ENCODE results near the gene RAB29.

DNA sequence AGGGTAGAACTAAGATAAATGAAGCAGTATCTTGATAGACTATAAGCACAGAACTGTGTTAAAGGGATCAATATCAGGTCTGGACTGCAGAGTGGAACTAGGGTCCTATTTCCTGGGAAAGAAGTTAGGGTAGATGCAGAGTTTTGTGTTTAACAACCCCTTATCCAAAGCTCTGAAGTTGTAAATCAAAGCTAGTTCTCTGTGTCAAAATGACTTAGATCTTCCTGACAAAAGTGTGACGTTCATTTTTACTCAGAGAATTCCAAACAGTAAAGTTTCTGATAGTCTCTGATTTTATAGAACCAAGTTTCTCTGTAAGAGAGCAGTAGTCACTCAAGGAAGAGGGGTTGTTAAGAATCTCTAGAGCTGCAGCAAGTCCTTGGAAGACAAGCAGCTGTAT is 33.6 kb downstream of the RAB29 start:
- TF ChIP-seq ZNF169 (tag by site-specific recombination; IDR thresholded peaks at IDR 0.05): no peak
- TF ChIP-seq, protein P1, sequence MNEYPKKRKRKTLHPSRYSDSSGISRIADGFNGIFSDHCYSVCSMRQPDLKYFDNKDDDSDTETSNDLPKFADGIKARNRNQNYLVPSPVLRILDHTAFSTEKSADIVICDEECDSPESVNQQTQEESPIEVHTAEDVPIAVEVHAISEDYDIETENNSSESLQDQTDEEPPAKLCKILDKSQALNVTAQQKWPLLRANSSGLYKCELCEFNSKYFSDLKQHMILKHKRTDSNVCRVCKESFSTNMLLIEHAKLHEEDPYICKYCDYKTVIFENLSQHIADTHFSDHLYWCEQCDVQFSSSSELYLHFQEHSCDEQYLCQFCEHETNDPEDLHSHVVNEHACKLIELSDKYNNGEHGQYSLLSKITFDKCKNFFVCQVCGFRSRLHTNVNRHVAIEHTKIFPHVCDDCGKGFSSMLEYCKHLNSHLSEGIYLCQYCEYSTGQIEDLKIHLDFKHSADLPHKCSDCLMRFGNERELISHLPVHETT (tag by site-specific recombination; IDR thresholded peaks at IDR 0.05): no peak
- TF ChIP-seq REST (tag by site-specific recombination; IDR thresholded peaks at IDR 0.05): no peak
- TF ChIP-seq, protein P2, sequence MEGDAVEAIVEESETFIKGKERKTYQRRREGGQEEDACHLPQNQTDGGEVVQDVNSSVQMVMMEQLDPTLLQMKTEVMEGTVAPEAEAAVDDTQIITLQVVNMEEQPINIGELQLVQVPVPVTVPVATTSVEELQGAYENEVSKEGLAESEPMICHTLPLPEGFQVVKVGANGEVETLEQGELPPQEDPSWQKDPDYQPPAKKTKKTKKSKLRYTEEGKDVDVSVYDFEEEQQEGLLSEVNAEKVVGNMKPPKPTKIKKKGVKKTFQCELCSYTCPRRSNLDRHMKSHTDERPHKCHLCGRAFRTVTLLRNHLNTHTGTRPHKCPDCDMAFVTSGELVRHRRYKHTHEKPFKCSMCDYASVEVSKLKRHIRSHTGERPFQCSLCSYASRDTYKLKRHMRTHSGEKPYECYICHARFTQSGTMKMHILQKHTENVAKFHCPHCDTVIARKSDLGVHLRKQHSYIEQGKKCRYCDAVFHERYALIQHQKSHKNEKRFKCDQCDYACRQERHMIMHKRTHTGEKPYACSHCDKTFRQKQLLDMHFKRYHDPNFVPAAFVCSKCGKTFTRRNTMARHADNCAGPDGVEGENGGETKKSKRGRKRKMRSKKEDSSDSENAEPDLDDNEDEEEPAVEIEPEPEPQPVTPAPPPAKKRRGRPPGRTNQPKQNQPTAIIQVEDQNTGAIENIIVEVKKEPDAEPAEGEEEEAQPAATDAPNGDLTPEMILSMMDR (tag by site-specific recombination; IDR thresholded peaks at IDR 0.05): no peak
- TF ChIP-seq ZNF274 (IDR thresholded peaks at IDR 0.05; ENCODE audit: low read length): no peak
- no peak for TF ChIP-seq ZNF274 (tag by site-specific recombination; IDR thresholded peaks at IDR 0.05; ENCODE audit: borderline replicate concordance)

All from HEK293 (cell line).